DMS 273 treated with DMSO at 0.1 percent for 48 hours (cell line): ENCODE measurements around the gene DUSP8.
"Not testable (repeated sequence)": the region's sequence is repeated elsewhere in the genome, so short reads cannot be mapped to it uniquely, and the experiment has no call there.

Experiments
- DNase-seq: peaks from one replicate; lab custom pipeline; 2025; lab: John Stamatoyannopoulos, UW

Gene DUSP8, protein sequence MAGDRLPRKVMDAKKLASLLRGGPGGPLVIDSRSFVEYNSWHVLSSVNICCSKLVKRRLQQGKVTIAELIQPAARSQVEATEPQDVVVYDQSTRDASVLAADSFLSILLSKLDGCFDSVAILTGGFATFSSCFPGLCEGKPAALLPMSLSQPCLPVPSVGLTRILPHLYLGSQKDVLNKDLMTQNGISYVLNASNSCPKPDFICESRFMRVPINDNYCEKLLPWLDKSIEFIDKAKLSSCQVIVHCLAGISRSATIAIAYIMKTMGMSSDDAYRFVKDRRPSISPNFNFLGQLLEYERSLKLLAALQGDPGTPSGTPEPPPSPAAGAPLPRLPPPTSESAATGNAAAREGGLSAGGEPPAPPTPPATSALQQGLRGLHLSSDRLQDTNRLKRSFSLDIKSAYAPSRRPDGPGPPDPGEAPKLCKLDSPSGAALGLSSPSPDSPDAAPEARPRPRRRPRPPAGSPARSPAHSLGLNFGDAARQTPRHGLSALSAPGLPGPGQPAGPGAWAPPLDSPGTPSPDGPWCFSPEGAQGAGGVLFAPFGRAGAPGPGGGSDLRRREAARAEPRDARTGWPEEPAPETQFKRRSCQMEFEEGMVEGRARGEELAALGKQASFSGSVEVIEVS

DNA sequence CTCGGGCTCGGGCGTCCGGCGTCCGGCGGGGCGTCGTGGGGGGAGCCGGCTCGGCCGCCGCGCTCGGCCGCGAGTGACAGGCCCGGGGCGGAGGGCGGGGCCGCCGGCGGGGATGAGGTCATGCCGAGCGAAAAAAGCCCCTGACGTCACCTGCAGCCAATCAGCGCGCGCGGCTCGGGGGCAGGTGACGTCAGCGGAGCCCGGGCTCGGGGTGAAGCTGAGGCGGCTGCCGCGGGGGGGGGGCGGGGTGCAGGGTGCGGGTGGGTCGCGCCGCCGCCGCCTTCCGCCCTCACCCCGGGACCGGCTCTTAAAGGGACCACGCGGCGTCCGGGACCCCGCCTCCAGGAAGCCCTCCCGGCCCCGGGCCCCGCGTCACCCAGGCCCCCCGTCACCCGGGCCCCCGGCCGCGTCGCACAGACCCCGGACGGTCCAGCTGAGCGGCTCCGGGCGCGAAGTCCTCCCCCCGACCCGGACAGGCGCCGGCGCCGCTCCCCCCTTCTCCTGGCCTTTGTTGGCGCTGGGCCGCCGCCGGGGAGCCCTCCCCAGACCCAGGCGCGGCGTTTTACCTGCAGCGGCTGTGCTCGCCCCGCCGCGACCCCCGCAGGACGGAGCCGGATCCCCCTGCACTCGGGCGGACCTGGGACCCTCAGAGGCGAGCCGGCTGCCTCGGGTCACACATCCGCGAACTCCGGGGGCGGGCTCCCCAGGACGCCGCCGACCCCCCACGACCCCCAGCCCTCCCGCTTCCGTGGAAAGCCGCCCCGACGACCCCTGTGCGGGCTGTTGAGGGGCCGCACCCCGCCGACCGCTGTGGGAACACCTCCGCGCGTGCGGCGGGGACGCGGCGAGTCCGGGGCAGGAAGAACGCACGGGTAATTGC is at the start of gene DUSP8:
DUSP8 (minus strand) TSS at position 75 of the 880 bp plus-strand sequence. CDS start 6,445 bp downstream, outside the sequence.
- DNase-seq, result no peak

DNA sequence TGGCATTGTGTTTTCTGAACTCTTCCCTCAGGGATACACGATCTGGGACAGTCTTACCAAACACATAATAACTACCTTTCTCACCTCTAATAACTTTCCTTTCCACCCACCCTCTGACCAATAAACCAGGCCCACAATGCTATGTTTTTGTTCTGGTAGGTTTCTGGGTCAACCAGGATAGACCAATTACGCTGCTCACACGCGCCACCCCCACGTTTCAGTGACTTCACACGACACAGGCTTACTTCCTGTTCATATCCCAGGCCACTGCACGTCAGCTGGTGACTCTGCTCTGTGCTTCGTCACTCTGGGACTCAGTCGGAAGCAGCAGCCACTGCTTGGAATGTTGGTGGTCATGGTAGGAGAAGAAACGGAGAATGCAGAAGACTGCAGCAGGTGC is 47.4 kb upstream of the DUSP8 start:
- no peak for DNase-seq

DNA sequence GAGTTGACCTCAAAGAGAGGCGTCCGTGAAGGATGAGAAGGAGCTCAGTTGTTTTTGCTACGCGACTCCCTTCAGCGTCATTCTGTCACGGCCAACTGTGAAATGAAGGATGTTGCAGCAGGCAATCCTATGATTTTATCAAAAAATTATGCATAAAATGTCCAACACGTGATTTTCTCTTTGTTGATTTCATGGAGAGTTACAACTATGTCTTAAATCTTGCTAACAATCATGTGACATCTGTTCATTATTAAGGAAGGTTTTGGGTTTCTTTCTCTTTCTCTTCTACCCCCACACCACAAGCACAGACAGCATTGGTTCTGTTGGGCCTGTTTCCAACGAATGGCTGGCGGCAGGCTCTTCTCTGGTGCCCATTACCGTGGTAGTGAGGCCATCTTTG is 46.2 kb upstream of the DUSP8 start:
- DNase-seq, result no peak

DNA sequence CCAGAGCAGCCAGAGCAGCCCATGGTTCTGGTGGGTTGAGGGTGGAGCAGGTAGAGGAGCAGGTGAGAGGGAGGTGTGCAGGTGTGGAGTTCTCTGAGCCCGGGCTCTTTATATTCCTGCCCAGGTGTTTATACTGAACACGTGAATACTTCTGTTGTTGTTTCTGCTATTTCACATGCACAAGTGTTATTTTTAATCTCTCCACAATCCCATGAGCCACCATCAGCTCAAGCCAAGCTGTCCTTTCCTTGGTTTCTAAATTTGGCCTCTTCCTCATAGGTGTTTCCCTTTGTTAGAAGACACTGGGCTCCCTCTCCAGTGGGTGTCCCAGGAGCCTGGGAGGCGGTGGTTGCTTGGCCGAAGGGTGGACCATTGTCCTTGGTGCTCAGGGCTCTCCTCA is 36.3 kb upstream of the DUSP8 start, which contains the start of gene KRTAP5-3:
KRTAP5-3 (minus strand) TSS at position 101 of the 400 bp plus-strand sequence; CDS start at position 23, 78 bp downstream.
- DNase-seq, result no peak

DNA sequence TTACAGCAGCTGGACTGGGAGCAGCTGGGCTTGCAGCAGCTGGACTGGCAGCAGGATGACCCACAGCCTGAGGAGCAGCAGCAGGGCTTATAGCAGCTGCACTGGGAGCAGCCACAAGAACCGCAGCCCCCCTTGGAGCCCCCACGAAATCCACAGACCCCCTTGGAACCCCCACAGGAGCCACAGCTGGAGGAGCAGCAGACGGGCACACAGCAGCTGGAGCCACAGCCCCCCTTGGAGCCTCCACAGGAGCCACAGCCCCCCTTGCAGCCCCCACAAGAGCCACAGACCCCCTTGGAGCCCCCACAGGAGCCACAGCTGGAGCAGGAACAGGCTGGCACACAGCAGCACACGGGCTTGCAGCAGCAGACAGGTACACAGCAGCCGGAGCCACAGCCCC is 35.8 kb upstream of the DUSP8 start:
- DNase-seq, result not testable (repeated sequence)

DNA sequence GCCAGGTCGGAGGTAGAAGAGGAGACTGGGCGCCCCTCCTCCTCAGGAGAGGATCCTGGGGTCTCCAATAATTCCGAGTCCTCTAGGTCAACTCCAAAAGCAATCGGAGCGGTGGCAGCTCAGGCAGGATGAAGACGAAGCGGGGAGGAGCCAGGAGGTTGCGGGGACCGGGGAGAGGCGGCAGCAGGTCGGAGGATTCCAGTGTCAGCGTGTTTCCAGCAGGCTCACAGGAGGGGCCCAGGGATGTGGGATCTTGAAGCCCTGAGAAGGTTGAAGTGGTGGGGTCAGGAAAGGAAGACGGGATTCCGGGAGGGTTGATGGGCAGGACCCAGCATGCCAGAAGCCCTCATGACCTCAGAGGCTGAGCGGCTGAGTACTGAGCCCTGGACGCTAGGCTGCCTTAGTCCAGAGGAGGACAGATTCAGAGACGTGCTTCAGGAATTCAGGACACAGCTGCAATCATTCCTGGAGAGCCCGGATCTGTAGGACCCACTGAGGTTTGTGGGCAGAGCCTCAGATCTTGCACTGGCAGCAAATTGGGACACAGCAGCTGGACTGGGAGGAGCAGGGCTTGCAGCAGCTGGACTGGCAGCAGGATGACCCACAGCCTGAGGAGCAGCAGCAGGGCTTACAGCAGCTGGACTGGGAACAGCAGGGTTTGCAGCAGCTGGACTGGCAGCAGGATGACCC is 35.2 kb upstream of the DUSP8 start:
- not testable (repeated sequence) for DNase-seq

DNA sequence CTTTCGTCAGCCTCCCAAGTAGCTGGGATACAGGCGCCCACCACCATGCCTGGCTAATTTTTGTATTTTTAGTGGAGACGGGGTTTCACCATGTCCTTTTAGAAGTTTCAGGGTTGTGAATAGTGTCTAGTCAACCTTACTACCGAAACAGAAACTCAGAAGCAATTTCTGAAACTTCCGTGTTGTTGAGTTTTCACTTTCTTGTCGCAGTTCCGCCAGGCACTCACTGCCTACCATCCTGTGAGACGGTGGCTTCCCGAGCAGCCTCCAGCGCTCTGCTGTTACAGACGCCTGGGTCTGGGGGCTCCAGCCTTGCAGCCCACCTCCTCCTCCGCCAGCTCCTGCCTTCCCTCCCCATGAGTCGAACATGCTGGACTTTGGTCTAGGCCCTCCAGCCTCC is 33.9 kb upstream of the DUSP8 start:
- not testable (repeated sequence) for DNase-seq

DNA sequence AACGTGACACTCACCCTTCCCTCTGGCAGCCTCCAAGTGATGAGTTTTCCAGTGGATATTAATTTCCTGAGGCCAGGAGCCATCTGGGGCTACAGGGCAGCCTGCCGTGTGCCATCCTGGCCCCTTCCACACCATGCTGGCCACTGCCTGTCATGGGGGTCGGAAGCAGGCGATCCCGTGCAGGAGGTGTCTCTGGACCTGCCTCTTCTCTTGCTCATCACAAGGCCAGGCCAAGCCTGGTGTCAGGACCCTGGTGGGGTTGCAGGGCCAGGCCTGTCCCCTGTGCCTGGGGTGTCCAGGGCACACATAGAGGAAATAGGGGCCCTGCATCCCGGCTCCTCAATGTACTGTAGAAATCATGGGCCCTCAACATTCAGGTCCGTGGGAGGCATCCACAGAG is 32.6 kb upstream of the DUSP8 start:
- DNase-seq, result no peak

DNA sequence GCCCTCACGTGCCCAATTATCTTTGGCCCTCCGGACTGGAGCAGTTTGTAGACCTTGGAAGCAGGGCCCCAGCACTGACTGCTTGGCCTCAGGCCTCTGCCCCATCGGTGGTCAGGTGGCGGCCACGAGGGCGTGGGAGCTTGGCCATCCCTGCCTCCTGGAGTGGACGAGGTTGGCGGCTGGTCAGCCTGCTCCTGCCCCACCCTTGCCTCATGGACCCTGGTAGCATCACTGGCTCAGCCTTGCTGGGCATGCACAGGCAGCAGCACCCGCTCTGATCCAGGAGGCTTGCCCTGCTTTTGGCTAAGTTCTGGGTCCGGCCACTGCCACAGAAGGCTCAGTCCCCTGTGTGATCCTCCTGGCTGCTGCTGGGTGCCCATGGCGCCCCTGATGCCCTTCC is 32.1 kb upstream of the DUSP8 start:
- no peak for DNase-seq

DNA sequence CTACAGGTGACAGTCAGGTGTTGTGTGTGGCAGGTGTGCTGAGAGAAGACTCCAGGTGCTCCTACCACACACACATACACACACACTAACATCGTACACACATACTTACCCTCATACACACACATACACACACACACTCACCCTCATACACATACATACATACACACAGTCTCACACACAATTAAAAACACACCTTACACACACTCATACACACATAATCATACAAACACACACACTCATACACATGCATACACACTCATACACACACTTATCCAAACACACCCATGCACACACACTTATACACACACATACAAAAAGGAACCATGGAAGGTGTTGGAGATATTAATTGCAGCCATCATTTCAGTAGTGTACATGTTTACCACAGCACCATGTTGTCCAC is 31.6 kb upstream of the DUSP8 start:
- DNase-seq, result no peak

DNA sequence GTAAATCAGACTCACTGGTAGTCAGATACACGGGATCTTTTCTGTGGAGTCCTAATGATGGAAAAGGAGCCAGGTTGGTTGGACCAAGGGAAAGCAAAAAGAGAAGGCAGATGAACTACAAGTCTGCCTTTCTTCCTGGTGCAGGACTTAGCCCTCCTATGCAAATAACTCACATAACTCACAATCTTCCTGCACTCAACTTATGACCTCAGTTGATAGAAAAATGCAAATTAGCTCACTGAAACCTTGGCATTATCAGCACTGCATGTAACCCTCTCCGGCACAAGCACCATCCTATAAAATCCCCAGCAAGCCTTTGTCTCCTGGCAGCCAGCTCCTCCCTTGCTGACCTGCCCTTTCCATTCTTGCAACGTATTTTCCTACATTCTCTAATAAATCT is 29.6 kb upstream of the DUSP8 start:
- not testable (repeated sequence) for DNase-seq

DNA sequence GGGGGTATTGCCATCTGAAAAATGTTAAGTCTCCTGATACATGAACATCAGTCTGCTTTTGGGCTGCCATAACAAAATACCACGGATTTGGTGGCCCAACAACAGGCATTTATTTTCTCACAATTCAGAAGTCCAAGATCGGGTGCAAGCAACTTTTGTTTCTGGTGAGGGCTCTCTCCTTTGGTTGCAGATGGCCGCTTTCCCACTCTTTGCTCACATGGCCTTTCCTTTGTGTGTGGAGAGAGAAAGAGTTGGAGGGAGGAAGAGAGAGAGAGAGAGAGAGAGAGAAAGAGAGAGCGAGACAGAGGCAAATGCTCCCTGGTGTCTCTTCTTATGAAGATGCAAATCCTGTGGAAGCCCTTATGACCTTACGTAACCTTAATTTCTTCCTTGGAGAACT is 28.6 kb upstream of the DUSP8 start:
- DNase-seq, result no peak

DNA sequence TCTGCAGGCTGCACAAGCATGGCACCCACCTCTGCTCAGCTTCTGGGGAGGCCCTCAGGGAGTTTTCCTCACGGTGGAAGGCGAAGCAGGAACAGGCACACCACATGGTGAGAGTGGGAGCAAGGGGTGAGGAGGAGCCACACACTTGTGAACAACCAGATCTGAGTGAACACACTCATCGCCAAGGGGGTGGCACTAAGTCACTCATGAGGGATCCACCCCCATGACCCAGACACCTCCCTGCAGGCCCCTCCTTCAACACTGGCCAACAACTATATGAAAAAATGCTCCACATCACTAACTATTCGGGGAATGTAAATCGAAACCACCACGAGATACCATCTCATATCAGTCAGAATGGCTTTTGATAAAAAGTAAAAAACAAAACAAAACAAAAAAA is 26.7 kb upstream of the DUSP8 start:
- DNase-seq, result no peak

DNA sequence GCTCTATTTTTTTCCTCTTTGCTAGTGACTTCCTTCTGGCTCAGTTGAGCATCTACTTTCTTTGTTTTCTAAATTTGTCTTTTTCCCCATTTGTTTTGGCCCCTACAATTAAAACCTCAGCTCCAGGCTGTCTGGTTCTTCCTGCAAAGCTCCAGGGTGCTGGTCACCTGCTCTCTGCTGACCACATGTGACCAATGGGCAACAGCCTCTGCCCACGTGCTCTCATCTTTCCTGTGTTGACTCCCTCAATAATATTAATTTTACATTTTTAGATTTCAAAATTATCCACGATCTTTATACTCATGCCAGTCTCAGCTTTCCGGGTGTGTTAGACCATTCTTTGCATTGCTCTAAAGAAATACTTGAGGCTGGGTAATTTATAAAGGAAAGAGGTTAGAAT is 26.3 kb upstream of the DUSP8 start:
- not testable (repeated sequence) for DNase-seq

DNA sequence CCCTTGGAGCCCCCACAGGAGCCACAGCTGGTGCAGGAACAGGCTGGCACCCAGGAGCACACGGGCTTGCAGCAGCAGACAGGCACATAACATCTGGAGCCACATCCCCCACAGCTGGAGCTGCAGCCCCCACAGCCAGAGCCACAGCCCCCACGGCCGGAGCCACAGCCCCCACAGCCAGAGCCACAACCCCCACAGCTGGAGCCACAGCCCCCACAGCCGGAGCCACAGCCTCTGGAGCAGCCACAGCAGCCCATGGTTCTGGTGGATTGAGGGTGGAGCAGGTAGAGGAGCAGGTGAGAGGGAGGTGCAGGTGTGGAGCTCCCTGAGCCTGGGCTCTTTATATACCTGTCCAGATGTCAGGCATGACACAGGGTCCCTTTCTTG is 25.9 kb upstream of the DUSP8 start, which contains the start of gene KRTAP5-2:
KRTAP5-2 (minus strand) TSS at position 301 of the 387 bp plus-strand sequence; CDS start at position 257, 44 bp downstream.
- DNase-seq, result no peak

DNA sequence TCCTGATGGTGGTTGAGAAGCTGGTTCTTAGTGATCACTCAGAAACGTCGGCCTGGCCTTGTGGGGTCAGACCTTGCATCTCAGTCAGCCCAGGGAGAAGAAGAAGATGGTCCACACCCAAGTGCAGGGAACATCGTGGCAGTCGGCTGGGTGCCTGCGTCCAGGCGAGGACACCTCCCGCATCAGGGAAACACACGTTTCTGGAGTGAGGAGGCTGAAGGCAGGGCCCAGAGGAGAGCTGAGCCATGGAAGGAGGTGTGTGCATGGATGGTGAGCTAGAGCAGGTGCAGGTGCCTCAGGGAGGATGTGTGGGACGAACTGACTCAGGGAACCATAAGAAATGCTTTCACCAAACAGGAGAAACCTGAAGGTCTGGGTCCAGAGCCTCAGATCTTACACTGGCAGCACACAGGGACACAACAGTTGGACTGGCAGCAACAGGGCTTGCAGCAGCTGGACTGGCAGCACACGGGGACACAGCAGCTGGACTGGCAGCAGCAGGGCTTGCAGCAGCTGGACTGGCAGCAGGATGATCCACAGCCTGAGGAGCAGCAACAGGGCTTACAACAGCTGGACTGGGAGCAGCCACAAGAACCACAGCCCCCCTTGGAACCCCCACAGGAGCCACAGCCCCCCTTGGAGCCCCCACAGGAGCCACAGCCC is 25.4 kb upstream of the DUSP8 start:
- no peak for DNase-seq

DNA sequence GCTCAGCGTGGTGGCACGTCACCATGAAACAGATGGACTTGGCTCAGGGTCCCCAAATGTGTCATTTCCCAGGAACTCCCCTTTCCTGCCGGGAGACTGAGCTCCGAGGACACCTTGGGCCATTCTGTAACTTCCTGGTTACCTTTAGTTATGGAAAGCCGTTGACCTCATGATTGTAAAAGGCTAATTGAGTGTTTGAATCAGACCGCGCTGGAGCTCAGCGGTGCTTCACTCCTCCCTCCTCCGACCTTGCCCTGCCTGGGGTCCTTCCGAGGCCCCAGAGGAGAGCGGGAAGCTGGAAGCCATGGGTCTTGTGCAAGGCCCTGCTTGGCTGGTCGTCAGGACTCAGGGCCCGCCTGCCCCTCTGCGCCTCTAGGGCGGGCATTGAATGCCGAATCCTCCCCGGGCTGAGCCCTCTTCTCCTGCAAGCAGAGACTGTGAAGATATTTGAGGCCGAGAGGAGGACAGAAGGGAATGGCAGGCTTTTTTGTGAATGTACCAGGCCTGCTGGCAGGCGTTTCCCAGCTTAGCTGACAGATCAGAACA is 24.6 kb upstream of the DUSP8 start:
- not testable (repeated sequence) for DNase-seq

DNA sequence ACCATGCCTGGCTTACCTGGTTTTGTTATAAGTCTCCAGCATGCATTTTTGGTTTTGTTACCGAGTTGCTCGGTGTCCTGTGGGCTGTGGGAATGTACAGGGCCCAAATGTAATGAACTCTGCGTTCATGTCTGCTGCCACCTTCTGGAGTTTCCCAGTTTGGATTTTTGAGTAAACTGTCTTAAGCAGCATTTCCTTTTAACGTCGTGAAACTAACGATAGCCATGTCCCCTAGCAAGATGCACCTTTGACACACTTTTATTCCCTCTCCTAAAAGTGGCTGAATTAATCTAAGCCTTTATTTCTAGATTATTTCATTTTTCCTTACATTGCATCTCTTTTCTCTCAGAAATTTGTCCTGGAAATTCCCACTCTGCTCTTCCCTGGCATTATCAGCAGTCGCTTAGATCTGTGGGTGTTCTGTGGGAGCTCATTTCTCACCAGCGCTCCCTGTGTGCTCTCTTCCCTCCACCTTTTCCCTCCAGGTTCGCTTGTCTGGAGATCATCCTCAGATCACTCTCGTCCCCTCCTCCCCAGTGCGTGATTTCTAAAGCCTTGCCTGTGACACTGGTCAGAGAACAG is 24.0 kb upstream of the DUSP8 start:
- DNase-seq, result not testable (repeated sequence)

DNA sequence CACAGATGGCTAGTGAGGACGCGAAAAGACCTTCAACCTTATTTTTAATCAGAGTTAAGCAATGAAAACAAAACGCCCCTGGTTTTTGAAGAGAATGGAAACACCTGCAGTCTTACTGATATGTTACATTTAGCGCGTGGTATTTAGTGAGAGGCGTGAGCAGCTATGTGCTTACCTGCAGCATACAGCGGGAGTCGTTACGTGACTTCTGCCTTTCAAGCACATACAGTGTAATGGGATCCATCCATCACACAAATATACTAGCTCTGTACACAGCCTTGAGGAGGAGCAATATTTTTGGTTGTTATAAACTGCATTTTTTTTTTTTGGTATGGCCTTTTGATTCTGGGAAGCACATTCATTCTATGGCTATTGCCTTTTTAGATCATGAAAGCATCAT is 20.6 kb upstream of the DUSP8 start:
- DNase-seq, result no peak

DNA sequence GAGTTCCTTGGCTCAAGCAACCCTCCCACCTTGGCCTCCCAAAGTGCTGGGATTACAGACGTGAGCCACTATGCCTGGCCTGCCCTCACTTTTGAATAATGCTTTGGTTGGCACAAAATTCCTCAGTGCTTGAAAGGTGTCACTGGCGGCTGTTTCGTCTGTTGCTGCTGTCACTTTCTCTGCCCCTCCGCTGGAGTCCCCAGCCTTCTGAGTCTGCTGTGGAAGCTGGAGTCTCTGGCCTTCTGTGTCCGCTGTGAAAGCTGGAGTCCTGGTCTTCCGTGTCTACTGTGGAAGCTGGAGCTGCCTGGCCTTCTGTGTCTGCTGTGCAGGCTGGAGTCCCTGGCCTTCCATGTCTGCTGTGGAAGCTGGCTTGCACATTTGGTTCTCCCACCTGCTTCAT is 17.9 kb upstream of the DUSP8 start:
- no peak for DNase-seq
